Measurements from ENCODE around the gene IRX4.

DNA sequence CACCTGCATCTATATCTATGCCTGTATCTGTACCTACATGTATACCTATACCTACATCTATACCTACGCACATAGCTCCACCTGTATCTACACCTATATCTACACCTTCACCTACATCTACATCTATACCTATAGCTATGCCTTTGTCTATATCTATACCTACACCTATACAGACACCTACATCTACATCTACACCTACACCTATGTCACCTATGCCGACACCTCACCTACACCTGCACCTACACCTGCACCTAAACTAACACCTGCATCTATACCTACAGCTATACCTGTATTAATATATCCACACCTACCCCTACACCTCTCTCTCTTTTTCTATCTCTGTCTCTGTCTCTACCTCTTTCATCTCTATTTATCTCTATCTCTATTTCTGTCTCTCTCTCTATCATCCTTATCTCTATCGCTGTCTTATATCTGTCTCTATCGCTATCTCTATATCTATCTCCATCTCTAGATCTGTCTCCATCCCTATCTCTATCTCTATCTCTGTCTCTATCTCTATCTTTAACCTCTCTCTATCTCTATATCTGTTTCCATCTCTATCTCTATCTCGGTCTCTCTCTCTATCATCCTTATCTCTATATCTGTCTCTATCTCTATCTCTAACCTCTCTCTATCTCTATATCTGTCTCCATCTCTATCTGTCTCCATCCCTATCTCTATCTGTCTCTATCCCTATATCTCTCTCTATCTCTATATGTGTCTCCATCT is 37.9 kb downstream of the IRX4 start:
- TF ChIP-seq, protein P1, sequence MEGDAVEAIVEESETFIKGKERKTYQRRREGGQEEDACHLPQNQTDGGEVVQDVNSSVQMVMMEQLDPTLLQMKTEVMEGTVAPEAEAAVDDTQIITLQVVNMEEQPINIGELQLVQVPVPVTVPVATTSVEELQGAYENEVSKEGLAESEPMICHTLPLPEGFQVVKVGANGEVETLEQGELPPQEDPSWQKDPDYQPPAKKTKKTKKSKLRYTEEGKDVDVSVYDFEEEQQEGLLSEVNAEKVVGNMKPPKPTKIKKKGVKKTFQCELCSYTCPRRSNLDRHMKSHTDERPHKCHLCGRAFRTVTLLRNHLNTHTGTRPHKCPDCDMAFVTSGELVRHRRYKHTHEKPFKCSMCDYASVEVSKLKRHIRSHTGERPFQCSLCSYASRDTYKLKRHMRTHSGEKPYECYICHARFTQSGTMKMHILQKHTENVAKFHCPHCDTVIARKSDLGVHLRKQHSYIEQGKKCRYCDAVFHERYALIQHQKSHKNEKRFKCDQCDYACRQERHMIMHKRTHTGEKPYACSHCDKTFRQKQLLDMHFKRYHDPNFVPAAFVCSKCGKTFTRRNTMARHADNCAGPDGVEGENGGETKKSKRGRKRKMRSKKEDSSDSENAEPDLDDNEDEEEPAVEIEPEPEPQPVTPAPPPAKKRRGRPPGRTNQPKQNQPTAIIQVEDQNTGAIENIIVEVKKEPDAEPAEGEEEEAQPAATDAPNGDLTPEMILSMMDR (IDR thresholded peaks at IDR 0.05; ENCODE audit: insufficient read depth, low read depth, low read length), result no peak
- TF ChIP-seq EZH2 (IDR thresholded peaks at IDR 0.05; ENCODE audit: insufficient read depth, low read length), result no peak
